ENCODE results near the gene ARID1B.

- TF ChIP-seq CTCF (conservative IDR thresholded peaks at IDR 0.05): no peak
- TF ChIP-seq EZH2 (IDR thresholded peaks at IDR 0.05; ENCODE audit: low read depth): no peak
Measured at GRCh38 chr6:156933201-156934068, 156.3 kb downstream of the ARID1B start.

Data from PC-9 (cell line).